ENCODE results near the gene PLA2G6.

PLA2G6 gene

DNA sequence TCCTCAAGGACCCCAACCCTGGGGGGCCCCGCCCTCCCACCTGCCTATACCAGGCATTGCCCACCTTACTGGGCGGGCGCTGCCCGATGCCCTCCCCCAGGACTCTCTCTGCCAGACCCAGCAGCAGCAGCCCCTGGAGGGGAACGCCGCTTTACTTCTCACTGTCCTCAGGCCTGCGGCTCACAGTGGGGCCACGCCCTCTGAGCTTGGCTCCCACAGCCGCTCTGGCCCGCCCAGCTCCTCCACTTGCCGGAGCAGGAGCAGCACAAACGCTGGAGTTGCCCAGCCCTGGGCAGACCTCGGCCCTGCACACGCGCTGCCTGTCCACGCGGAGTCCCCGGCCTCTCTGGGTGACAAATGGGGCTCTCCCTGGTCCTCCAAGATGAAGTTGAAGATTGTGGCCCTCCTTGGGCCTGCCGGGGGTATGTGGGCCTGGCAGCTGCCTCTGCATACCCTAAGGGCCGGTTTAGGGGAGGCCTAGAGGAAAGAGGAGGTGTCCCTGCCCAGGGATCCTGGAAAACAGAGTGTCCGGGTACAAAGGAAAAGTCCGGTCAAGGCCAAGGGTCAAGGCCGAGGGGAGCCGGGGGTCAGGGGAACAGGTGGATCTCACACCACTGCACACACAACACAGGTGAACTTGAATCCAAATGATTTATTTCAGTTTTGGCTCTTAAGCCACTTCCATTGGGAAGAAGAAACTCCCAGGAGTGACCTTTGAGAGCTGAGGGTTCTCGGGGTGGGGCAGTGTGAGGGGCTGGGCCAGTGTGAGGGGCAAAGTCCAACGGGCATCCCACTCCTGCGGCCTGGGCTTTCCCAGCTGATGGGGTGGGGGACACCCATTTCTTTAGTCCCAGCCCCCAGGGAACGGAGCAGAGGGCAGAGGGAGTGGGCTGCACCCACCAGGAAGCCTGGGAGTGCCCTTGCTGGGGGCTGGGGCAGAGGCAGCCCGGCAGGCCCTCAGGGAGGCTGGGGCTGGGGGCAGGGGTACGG is 70.5 kb downstream of the PLA2G6 start:
- DNase-seq (ENCODE audit: low read depth), result no peak

DNA sequence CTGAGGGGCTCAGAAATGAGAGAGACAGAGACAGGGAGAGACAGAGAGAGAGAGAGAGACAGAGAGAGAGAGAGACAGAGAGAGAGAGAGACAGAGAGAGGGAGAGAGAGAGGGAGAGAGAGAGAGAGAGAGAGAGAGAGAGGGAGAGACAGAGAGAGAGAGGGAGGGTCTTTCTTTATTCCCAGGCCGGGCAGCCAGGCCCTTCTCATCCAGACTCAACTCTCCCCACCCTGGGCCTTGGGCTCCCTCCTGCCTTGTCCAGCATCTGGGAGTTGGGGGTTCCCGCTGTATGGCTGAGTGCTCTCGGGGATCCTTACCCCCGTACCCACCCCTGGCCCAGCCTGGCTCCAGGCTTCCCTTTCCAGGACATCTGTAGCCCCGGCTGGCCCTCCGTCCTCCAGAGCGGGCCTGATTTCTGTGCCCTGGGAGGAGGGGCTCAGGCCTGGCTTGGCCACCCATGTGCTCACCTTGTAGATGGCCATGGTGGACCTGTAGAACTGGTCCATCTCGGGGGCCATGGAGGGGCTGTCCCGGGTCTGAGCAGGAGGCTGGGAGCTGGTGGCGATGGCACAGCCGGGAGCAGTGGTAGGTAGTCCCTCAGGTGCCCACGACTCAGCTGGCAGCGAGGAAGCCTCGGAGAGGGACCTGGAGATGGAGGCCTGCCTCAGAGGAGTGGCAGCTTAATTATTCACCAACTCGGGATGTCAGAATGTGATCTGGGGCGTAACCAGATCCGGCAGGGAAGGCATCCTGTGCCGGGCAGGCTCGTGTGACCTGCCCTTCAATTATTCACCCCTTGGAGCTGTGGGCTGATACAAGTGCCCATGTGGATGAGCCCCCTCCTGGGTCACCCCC is 71.4 kb downstream of the PLA2G6 start, which contains the start of gene BAIAP2L2:
TSS of gene BAIAP2L2 (minus strand) at position 677 of the 855 bp plus-strand sequence. CDS start at position 518, 159 bp downstream.
- DNase-seq (ENCODE audit: low read depth), result no peak

GRCh38 chr22:38109371-38110001 is 72.1 kb downstream of the PLA2G6 start:
- DNase-seq (ENCODE audit: low read depth), result no peak

DNA sequence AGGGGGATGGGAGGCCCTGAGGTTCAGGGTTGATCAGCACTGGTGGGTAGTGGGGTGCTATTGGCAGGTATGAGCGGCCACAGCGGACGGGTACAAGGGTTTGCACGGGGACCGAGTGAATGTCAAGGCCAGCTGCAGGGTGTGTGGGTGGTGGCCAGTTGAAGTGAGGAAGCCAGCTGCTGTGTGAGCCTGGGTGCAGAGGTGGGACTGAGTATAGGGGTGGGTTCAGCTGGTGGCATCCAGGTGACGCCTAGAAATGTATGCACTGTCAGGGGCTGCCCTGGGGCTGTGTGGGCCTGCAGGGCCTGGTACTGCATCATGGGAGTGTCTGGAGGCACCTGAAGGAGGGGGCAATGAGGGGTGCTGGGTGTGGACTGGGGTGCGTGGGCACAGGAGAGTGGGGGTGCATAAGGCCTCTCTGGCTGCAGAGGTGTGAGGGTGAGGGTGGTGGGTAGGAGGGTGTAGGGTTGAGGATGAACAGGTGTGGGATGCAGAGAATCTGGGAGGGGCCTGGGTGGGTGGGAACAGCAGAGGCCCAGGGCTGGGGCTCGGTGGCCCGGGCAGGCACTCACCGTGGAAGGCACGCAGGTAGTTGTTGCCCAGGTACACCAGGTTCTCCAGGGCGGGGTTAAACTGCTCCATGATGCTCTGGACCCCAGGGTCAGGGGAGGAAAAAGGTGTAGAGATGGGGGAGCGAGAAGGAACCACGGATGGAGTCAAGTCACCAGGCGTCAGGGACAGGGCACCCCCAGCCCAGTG is 72.9 kb downstream of the PLA2G6 start:
- no peak for DNase-seq (ENCODE audit: low read depth)

DNA sequence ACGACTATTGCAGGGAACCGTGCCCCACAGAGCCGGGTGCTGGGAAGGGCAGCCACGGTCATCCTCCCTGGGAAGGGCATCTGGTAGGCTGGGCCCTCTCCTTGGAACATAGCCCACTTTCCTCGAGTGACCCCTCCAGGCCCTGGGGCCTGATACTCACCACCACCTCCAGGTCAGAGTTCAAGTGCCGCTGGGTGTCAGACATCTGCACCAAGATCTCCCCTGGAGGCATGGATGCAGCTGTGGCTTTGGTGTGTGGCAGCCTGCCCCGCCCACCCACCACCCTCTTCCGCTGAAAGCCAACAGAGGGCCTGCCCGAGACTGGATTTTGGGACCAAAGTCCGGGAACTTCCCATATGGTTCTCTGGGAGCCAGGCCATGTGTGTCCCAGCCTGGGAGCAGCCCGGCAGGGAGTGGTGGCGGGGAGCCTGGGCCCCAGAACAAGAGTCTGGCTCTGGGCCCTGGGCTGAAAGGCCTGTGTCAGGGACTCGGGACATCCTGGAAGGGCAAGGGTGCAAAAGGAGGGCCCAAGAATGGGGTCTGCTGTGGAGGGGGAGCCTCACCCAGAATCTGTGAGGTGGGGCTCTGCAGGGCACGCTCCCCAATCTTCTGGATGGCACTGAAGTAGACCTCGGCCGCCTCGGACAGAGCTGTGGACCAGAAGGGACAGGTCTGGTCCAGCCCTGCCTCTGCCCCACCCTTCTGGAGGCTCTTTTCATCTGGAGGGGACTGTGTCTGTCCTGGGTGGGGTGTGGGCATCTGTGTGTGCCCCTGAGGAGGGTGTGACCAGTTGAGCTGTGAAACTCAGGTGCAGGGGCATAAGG is 73.7 kb downstream of the PLA2G6 start:
- DNase-seq (ENCODE audit: low read depth), result no peak

GRCh38 chr22:38106814-38107578 is 74.6 kb downstream of the PLA2G6 start:
- no peak for DNase-seq (ENCODE audit: low read depth)

- no peak for DNase-seq (ENCODE audit: low read depth)
These were observed 77.5 kb downstream of the PLA2G6 start for GRCh38 chr22:38104084-38104483.

DNA sequence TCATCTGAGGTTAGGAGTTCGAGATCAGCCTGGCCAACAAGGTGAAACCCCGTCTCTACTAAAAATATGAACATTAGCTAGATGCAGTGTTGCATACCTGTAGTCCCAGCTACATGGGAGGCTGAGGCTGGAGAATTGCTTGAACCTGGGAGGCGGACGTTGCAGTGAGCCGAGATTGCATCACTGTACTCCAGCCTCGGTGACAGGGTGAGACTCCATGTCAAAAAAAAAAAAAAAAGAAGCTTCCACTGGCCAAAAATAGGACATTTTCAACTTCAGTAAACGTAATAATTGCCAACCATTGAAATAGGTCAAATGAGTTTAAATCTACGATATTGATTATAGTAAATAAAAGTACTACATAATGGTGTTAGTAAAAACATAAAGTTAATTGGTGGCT is 78.0 kb downstream of the PLA2G6 start:
- no peak for DNase-seq (ENCODE audit: low read depth)

- DNase-seq (ENCODE audit: low read depth), result peak; percentile 22
These were observed 83.0 kb downstream of the PLA2G6 start for GRCh38 chr22:38098410-38099249.

DNA sequence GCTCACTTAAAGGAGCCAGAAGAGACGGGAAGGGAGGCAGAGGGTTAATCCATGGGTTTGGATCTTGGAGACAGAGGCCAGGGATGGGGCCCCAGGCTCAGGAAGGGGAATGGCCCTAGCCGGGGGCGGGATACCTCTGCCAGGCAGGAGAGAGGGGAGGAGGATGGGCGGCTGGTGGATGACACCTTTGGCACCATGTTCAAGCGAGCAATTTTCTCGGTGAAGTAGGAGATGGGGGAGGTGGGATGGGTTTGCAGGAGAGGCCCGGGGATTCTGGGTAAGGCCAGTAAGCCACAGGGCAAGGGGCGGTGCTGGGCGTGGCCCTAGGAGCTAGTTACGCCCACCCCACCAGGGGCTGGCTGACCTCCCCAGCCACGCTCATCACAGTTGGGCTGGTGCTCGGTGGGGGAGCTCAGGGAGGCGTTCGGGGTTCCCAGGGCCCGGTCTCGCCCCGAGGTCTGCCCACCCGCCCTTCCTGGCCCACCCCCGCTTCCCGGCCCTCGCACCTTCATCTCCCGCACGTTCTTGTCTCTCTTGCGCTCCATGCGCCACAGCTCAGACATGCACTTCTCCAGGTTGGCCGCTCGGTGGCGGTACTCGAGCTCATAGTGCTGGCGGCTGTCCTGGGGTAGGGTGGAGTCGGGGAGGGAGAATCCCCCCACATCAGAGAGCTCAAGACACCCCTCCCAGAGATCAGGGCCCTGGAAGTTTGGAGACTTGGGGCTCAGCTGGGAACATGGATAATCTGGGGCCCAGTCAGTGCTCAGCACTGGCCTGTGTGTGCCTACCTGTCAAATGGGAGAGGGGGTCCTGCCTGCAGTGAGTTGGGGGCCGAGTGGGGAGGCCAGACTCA is 83.8 kb downstream of the PLA2G6 start:
- DNase-seq (ENCODE audit: low read depth), result no peak

- DNase-seq (ENCODE audit: low read depth), result no peak
These were observed 84.6 kb downstream of the PLA2G6 start for GRCh38 chr22:38097058-38097457.

- DNase-seq (ENCODE audit: low read depth), result no peak
These were observed 92.2 kb downstream of the PLA2G6 start for GRCh38 chr22:38089474-38089851.

DNA sequence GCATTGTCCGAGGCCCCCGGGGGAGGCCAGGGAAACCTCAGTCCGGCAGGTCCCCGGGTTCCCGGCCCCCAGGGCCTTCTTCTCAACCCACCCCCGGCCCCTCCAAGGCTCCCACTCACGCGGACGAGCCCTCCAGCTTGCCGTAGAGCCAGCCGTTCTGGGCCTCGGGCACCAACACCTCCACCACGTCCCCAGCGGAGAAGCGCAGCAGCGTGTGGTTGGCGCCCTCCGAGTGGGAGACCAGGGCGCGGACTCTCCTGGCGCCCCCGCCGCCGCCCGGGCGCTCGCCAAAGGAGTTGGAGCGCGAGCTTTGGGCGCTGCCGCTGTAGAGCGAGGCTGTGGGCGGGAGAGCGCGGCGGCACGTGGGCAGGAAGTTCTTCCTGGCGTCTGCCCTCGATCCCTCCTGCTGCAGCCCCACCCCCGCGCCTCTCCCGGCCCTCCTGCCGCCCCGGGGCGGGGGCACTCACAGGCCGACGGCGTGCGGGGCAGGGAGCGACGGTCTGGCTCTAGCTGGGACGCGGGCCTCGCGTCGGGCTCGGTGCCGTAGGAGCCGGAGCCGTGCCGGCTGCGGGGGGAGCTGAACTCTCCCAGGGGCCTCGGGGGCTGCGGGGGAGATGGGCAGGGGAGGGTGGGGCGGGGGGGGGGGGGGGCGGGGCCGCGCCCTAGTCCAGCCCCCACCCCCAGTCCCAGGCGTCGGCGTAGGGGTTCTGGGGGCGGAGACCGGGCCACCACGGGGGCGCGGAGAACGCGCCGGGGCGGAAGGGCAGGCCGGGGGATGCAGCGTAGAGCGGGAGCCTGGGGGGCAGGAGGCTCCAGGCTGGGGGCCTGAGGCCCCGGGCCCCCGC is 92.8 kb downstream of the PLA2G6 start:
- DNase-seq (ENCODE audit: low read depth), result no peak

DNA sequence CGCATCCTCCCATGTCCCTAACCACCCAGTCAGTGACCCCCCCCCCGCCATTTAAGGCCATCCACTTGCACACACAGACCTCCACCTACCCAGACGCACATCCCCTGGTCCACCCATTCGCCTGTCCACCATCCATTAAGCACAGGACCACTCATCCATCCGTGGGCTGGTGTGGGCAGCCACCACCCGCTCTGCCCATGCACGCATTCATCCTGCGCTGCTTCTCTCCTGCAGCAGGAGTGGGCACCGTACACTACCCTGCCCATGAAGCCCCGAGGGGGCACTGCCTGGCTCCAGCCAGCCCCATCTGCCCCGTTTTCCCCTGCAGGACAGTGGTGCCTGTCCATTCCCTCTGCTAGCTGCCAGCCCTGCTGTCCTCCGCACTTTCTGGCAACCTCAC is 93.8 kb downstream of the PLA2G6 start:
- DNase-seq (ENCODE audit: low read depth), result no peak

DNA sequence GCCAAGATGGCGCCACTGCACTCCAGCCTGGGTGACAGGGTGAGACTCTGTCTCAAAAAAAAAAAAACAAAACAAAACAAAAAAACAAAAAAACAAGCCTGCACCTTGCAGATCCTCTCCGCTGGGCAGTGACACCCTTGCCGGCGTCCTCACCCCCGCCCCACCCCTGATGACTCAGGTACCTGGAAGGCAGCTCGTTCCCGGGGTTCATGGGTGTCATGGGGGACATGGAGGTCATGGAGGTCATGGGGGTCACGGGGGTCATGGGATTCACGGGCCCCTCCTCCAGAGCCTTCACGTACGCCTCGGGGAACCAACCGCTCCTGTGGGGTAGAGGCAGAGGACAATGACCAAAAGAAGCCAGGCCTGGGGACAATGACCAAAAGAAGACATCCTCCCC is 94.7 kb downstream of the PLA2G6 start:
- no peak for DNase-seq (ENCODE audit: low read depth)

DNA sequence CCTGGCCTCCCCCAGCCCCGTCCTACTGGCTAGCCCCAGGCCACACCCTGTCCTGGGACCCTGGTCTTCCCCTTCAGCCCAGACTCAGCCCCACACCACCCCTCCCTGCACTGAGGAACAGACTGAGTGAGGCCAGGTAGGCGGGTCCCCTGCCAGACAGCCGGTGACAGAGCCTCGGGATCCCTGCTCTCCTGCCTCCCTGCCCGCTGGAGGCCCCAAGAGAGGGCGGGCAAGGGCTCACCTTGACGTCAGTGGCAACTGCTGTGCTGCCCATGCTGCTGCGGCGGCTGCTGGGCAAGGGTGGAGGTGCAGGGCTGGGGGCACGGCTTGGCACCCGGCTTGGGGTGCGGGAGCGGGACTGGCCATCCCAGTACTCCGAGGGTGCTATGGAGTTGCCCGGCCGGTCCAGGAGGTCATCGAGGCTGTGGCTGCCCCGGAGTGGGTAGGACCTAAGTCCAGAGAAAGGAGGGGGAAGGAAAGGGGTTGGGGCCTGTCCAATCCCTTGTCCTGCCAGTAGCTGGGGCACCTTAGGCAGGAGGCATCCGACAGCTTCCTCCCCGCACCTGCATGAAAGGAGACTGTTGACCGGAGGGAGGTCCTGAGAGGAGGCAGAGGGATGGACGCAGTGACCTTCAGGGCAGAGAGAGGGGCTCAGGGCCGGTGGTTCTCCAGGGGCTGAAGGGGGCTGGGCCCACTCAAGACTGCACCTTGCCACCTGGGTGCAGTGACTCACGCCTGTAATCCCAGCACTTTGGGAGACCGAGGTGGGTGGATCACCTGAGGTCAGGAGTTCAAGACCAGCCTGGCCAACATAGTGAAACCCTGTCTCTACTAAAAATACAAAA is 95.4 kb downstream of the PLA2G6 start:
- no peak for DNase-seq (ENCODE audit: low read depth)
